COLO668 (cell line): ENCODE measurements around the gene IGF2R.
"Not testable (repeated sequence)": the region's sequence is repeated elsewhere in the genome, so short reads cannot be mapped to it uniquely, and the experiment has no call there.

Experiments used
- DNase-seq: peaks from one replicate; lab custom pipeline; 2025; ENCODE audit not compliant: unreplicated experiment; lab: John Stamatoyannopoulos, UW

The IGF2R gene

DNA sequence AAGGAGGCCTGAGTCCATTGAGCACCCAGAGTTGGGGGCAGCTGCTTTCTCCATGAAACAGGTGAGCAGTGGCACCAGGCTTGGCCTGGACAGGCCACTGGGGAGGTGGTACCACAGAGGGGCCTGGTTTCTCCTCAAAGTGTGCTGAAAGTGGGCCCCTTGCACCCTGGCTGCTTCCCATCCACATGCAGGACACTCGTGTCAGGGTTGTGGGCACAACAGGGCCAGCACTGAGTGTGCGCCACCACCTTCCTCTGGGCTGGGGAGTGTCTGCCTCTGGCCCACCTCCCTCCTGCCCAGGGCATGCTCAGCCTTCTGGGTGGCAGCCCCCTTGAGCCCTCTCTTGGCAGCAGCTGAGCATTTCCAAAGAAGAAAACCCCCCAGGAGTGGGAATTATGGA lies 147.5 kb downstream of the IGF2R start:
- no peak for DNase-seq

DNA sequence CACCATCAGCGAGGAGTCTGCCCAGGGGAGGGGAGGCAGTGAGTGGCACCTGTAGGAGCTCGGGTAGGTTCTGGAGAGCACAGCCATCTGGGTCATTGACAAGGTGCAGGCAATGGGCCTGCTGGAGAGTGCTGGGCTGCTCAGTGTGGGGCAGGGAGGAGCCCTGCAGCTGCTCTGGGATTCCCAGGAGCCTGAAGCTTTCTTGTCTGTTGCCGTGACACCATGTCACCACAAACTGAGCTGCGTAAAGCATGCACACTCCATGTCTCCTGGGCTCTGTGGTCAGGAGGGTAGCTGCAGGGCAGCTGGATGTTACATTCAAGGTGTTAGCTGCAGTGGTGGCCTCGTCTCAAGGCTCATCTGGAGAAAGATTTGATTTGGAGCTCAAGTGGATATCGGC lies 148.3 kb downstream of the IGF2R start:
- no peak for DNase-seq

DNA sequence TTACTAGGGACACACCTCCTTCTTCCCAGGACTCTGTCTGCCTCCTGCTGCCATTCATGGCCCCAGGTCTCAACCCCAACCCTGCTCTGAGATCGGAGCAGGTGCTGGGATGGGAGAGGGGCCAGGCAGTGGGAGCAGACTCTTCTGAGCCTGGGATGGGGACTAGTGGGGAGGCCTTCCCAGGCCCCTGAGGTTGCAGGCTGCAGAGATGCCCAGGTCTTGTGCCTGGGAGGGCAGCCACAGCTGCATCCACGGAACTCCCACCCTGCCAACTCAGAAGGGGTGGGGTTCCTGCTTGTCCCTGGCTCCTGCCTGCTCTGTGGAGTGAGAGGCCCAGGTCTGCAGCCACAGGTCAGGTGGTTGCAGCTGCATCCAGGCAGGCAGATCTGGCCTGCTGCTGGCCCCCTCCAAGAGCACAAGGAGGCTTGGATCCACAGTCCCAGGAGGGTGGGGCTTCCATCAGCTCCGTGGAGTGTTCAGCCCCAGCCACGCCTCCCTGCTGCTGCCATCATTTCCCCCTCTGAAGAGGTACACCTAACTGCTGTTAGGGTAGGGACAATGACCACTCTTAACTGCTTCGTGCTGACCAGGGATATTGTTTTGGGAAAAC lies 149.8 kb downstream of the IGF2R start:
- no peak for DNase-seq

DNA sequence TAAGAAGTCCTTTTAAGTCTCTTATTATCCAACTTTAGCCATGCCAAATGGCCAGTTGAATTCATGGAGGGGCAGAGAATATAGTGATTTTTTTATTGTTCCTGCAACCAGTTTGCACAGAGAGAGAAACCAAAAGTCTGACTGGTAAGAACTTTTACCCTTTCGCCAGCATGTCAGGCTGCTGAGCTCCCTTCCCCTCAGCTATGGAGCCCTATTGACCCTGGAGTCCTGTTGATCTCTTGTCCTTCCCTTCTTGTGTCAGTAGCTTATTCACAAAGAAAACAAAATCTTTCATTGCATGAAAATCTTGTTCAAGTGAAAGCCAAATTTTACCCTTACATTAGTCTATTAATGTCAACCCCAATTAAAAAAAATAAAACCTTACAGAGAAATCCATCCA lies 151.2 kb downstream of the IGF2R start:
- no peak for DNase-seq

DNA sequence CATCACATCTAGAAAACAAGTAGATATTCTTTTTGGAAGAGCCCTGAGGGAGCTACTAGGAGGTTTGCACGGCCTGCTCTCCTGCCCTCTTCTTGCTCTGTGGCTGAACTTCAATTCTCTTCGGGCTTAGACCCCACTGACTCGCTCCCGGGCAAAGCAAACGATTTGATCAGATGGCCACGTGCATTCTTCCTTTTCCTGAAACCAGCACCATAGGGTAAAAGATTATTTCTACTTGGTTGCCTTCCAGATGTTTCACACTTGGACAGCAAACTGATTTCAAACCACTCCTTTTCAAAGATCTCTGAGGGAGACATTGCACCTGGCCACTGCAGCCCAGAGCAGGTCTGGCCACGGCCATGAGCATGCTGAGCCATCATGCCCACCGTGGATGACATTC lies 152.7 kb downstream of the IGF2R start, which contains the start of gene SLC22A1:
SLC22A1 (plus strand) TSS at position 258 of the 400 bp plus-strand sequence; CDS start at position 379, 121 bp downstream.
- no peak for DNase-seq

DNA sequence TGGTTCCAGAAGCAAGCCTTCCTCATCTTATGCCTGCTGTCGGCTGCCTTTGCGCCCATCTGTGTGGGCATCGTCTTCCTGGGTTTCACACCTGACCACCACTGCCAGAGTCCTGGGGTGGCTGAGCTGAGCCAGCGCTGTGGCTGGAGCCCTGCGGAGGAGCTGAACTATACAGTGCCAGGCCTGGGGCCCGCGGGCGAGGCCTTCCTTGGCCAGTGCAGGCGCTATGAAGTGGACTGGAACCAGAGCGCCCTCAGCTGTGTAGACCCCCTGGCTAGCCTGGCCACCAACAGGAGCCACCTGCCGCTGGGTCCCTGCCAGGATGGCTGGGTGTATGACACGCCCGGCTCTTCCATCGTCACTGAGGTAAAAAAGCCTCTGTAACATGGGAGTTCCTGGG lies 153.1 kb downstream of the IGF2R start:
- DNase-seq = no peak

DNA sequence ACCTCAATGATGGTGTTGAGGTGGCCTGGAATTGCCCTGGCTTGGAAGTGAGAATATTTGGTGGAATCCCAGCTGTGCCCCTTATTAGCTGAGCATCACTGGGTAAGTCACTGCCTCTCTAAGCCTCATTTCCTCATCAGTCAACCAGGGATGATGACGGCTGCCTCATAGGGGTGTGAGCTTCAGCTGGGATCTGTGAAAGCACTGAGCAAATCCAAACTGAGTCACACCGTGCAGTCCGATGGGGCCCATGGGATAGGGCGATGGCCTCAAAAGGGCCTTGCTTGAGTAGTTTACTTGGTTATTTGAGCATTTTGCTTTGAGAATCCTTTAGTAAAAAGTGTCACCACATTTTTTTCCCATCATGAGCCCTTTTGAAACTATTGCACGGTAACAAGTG lies 153.9 kb downstream of the IGF2R start:
- DNase-seq = no peak

DNA sequence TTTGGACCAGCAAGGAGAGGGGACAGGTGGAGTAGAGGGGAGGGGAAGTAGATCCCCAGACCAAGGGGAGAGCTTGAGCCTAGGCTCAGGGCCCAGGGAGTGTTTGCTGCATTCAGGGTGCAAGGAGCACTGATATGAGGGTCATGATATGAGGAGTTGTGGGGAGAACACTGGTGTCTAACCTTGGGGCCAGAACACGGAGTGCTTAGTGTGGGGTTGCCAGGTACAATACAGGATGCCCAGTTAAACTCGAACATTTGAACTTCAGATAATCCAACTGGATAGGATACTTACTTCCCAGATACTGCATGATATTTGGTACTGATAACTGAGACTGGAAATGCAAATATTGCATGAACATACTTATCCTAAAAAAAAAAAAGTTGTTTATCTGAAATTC lies 155.1 kb downstream of the IGF2R start:
- no peak for DNase-seq

DNA sequence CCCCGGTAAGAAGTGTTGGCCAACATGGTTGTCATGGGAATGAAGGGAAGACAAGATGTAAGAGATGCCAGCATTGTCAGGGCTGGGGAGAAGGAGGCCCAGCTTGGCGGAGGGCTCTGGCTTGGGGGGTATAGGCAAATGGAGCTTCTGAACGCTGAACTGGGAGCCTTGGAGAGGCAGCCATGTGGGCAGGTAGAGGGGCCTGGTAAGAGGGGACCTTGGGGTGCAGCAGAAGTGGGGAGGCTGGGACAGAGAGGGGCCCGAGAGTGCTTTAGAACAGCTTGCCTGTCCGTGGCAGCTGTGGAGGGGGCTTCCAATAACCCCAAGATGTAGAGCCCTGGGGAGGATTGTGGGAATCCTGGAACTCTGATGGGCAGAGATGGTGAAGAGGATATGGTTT lies 155.7 kb downstream of the IGF2R start:
- DNase-seq = no peak

DNA sequence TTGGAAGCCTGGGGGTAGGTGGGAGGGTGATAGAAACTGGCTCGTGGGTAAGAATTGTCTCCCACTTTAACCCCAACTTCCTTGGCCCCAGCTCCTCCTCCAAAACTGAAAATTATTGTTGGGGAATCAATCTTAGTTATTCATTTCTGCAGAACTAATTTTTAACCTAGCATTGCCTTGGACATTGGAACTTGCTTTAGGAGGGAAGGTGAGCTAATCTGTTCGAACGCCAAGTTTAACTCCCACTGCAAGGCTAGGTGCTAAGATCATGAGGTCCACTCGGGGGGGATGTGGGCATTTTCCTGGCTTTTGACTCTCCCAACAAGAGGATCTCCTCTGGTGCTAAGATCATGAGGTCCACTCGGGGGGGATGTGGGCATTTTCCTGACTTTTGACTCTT lies 156.2 kb downstream of the IGF2R start:
- not testable (repeated sequence) for DNase-seq

DNA sequence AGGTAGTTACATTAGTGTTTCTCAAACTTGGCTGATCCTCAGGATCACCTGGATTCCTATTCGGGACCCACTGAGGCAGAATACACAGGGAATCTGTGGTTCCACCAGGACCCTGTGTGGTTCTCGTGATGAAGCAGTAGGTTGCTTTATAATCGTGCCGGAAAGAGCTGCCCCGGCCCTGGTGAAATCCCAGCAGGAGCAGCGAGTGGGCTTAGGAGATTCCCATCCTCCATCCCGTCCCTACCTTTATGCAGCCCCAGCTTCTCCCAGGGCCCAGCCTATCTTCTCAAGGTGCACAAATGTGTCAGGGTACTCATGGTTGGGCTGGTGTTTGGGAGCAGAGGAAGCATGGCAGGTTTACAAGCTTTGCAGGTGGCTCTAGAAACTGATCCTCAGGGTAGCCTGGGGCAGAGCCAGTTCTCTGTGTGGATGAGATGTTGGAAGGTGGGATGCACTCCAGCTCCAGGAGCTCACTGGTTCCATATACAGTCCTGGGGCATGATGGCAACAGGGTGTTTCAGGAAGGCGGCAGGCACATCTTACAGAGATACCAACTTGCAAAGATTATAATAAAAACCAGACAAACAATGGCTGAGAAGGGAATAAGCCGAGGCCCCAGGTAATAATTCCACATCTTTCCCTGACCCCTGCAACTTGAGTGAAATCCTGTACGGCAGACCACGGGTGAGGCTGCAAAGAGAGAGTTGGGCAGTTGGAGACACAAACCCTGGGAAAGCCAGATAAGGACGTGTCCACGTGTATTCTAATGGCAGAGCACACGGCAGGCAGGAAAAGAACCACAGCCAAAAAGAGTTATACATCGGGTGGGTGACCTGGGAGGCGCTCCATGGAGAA lies 158.6 kb downstream of the IGF2R start:
- no peak for DNase-seq

DNA sequence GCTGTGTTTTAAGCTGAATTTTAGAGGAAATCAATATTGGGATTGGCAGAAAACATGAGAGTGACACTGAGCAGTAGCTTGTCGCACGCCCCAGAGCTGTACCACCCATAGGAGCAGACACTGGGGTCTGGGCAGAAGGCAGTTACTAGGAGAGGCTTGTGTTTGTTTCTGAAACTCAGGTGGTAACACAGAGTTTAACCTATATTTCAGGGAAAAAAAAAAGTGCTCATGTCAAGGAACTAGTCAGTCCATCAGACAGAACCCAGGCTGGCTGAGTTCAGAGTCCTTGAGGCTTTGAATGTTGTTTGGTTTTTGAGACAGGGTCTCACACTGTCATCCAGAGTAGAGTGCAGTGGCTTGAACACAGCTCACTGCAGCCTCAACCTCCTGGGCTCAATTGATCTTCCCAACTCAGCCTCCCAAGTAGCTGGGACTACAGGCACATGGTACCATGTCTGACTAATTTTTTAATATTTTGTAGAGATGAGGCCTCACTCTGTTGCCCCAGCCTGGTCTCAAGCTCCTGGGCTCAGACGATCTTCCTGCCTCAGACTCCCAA lies 159.3 kb downstream of the IGF2R start:
- no peak for DNase-seq

DNA sequence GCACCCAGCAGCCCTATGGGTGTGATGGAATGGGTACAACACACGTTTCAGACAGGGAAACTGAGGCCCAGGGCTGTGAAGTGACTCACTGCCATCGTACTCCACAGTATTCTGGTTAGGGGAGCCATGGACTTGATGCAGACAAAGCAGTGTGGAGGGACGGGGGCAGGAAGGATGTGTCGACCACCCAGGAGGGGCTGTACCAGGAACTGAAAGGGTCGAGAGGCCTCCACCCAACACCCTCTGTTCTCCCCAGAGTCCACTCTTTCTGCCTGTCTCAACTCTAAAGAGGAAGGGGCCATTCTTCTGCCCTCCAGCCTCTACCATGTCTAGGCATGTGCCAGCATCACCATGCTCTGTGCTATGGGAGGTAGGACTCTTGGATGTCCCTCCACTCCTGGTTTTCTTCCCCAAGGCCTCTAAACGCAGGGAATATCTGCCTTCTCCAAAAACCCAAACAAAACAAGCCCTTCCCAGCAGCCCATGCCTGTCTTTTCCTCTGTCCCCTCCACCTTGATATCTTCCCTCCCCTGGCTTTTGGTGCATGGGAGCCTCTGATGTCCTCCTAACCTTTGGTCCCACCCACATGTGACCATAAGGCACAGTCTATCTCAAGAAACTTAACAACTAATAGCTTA lies 160.1 kb downstream of the IGF2R start:
- no peak for DNase-seq

DNA sequence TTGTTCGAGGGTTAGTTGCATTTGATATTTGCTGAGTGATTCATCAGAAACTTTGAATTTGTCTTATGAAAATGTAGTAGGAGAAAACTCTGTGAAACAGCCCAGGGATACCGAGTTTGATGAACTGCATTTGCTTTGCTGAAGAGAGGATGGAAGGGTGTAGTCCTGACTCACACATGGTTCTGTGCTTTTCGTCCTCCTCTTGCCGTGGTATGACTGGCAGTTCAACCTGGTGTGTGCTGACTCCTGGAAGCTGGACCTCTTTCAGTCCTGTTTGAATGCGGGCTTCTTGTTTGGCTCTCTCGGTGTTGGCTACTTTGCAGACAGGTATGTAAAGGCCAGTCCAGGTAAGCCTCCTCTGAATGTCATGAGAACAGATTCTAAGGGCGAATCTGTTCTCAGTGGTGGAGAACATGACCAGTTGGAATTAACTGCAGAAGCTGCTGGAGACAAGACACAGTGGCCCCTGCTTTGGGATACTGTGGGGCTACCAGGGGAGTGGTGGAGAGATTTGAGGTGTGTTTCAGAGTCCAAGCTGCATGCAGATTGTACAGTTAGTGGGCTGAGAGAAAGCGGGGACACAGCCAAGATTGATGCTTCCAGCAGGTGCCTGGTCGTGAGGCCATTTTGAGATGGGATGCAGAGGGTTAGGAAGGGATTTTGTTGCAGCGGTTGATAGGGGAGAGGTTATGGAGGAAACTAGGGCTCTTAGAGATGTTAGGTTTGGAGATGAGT lies 161.2 kb downstream of the IGF2R start:
- DNase-seq = no peak

DNA sequence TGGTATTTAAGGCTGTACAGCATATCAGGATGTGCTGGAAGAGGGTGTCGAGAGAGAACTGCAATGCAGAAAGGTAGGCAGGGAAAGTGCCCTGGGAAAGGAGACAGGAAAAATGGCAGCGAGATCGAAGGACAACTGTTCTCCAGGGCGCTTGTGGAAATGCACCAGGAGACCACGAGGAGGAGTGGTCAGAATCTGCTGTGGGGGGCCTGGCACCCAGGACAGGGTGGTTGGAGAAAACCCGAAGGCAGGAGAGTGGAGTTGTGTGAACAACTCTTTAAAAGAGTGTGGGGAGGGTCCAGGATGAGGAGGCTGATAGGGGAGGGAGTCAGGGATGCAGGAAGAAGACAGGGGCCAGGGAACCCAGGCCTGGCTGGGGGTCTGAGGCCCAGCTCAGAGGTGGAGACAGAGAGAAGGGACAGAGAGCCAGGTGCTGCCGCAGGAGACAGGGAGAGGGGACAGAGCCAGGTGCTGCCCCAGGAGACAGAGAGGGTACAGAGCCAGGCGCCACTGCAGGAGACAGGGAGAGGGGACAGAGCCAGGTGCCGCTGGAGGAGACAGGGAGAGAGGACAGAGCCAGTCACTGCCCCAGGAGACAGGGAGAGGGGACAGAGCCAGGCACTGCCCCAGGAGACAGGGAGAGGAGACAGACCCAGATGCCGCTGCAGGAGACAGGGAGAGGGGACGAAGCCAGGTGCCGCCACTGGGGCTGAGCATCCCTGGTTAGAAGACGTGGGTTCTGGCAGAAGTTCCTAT lies 162.0 kb downstream of the IGF2R start:
- no peak for DNase-seq

DNA sequence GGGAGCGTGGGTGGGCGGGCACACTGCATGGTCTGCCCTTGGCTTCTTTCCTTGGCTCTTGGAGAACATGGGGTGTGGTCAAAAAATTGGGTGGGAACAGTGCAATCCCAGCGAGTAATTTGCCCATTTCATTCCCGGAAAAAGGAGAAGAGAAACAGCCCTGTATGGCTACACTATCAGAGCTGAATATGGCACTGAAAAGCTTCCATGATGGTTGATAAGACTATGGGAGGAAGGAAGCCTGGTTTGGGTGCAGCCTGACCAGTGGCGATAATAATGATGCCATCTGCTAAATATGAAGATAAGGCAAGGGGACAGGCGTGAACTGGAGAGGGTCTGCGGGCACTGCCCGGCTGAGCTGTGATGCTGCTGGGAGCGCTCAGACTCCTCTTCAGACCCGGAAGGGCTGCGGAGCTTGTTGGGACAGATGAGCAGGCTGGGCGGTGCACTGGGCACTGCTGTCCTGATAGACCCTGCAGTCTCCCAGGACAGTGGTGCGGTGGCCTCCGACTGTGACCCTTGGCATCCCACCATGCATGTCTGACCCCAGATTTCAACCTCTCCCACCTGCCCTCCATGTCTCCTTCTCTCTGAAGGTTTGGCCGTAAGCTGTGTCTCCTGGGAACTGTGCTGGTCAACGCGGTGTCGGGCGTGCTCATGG lies 162.9 kb downstream of the IGF2R start:
- DNase-seq = no peak

DNA sequence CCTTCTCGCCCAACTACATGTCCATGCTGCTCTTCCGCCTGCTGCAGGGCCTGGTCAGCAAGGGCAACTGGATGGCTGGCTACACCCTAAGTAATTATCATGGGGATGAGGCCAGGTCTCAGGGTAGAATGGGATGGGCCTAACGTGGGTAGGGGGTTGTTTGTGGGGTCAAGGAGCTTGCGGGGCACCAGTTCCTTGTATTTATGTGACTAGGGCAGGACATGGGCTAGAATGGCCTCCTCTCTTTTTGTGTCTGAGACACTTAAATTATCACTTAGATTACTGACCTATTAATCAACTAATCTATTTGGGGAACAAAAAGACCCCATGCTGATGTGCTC lies 163.4 kb downstream of the IGF2R start:
- no peak for DNase-seq

DNA sequence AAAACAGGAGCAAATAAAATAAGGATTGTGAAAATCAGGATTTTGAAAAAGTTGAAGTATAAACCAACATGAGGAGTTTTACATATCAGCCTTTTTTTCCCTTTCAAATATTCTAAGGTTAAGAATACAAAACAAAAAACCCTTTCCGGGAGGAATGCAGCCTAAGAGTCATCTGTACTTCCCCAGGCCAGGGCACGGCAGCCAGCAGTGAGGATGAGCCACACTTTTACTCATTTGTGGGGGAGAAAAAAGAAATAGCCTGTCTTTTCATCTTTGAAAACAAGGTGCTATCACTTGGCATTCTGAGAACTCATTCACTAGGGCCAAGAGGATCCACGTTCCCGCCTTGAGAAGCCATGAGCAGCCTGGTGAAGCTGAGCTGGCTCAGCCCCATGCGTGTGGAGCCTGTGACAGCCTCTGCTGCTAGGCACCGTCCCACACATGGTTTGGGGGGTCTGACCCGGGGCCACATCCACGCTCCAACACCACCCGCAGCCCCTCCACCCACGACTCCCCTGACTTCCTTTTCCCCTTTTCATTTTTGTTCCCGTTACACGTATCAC lies 164.0 kb downstream of the IGF2R start:
- DNase-seq = no peak

DNA sequence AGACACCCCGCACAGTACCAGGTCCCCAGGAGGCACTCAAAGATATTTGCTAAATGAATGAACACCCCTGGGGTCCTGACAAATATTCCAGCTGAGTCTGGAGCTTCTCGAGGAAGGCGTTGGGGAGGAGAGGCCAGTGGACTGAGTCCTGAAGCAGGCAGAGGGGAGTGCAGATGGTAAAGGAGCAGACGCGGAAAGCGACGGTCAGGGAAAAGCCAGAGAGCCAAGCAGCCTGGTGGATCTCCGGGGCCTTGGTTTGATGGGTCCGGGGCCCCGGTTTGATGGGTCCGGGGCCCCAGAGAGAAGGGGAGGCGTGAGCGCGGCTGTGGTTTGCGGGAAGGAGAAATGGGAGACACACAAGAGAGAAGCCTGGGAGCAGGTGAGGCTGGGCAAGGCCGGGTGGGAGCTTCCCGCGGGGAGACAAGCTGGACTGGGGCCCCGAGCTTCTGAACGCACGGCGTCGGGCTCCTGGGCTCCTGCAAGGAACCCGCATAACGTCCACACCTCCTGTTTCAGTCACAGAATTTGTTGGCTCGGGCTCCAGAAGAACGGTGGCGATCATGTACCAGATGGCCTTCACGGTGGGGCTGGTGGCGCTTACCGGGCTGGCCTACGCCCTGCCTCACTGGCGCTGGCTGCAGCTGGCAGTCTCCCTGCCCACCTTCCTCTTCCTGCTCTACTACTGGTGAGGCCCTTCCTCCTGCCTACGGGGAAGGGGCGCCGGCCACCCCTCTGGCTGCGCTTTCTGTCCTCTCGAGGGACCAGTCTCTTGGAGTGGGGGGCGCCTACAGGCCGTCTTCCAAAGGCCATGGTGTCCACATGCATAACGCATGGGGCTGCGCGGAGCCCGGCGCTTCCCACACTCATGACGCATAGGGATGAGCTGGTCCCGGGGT lies 164.8 kb downstream of the IGF2R start:
- DNase-seq = no peak
